ENCODE results near the gene ARHGEF3. TPM values are rescaled to one million over a fixed set of nuclear protein-coding genes. Genes with fewer than 3 reads are reported as not detected.

Gene ARHGEF3
- total RNA-seq, 4 donors from 2014 or later: 3.1 to 11.6 (median 5.7) TPM

GRCh38 chr3:56682462-56683121, 119.2 kb downstream of the ARHGEF3 start:
- intact Hi-C loops (cut with DNase I; ENCODE audit: low total_unique reads): loop anchor here (1.0 to 2.0 kb wide), 2 partner anchors 119 to 126 kb away; partner anchors contain the start of genes ARHGEF3 and CCDC66
- peak; percentile 85 for ATAC-seq
- H3K27me3 ChIP-seq: no peaks in the 10 kb centered on the region
- TF ChIP-seq POLR2A (IDR thresholded peaks at IDR 0.05): peak in 1 of 2 donors; percentile 28
- TF ChIP-seq, protein P1, sequence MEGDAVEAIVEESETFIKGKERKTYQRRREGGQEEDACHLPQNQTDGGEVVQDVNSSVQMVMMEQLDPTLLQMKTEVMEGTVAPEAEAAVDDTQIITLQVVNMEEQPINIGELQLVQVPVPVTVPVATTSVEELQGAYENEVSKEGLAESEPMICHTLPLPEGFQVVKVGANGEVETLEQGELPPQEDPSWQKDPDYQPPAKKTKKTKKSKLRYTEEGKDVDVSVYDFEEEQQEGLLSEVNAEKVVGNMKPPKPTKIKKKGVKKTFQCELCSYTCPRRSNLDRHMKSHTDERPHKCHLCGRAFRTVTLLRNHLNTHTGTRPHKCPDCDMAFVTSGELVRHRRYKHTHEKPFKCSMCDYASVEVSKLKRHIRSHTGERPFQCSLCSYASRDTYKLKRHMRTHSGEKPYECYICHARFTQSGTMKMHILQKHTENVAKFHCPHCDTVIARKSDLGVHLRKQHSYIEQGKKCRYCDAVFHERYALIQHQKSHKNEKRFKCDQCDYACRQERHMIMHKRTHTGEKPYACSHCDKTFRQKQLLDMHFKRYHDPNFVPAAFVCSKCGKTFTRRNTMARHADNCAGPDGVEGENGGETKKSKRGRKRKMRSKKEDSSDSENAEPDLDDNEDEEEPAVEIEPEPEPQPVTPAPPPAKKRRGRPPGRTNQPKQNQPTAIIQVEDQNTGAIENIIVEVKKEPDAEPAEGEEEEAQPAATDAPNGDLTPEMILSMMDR (IDR thresholded peaks at IDR 0.05 in 4 of 5, conservative IDR thresholded peaks at IDR 0.05 in 1 of 5): peak in 1 of 5 experiments; percentile 15
- in situ Hi-C loops (cut with MboI; ENCODE audit: low sequenced_read_pairs in 4 of 4): no loop called here
- peak overlapping the region; percentile 97 to 99 (median 98) for H3K27ac ChIP-seq
- peak; percentile 53 to 58 for DNase-seq
- peak overlapping the region; percentile 86 to 98 (median 94) for H3K4me3 ChIP-seq
- H3K36me3 ChIP-seq: no peaks in the 10 kb centered on the region
- peaks cover 13 to 14% of the 10 kb centered on the region in 2 donors for H3K4me1 ChIP-seq
- no peaks in the 10 kb centered on the region for H3K9me3 ChIP-seq

DNA sequence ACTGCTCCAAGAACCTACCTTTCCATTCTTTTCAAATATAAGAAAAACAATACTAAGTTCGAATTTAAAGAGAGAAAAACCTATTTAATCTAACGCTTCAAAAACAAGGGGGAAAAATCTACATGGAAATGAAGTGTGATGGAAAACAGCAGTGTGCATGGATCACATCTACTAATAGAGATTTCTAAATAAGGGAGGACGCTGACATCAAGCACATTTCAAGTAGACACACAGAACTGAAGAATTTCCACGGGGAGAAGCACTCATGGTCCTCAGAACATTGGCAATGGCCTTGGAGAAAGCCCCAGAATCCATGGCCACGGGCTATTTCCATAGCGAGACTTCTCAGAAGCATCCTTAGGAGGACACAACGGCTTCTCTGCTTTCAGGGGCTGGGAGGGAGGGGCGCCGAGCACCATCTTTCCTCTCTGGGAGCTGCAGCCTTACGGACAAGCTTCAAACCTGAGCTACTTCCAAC, 119.7 kb downstream of the ARHGEF3 start:
- intact Hi-C loops (cut with DNase I; ENCODE audit: low total_unique reads) (loop anchor here (2.0 kb wide), 1 partner anchor 125 kb away; the partner anchor contains the start of gene CCDC66), in situ Hi-C loops (cut with MboI; ENCODE audit: low sequenced_read_pairs in 4 of 4) (no loop called here)
- DNase-seq (no peak), ATAC-seq (no peak)
- H3K36me3 ChIP-seq: no peaks in the 10 kb centered on the region
- peaks cover 13 to 14% of the 10 kb centered on the region in 2 donors for H3K4me1 ChIP-seq
- no peaks in the 10 kb centered on the region for H3K9me3 ChIP-seq
- no peaks in the 10 kb centered on the region for H3K27me3 ChIP-seq
- TF ChIP-seq, protein P1 (IDR thresholded peaks at IDR 0.05 in 4 of 5, conservative IDR thresholded peaks at IDR 0.05 in 1 of 5): no peak
- peak overlapping the region; percentile 97 to 99 (median 98) for H3K27ac ChIP-seq
- peak overlapping the region; percentile 86 to 98 (median 94) for H3K4me3 ChIP-seq

- in situ Hi-C loops (cut with MboI; ENCODE audit: low sequenced_read_pairs in 4 of 4): no loop called here
- peaks cover 13 to 14% of the 10 kb centered on the region in 2 donors for H3K4me1 ChIP-seq
- DNase-seq (no peak), ATAC-seq (no peak)
- no peak overlapping the region for H3K4me3 ChIP-seq
- H3K9me3 ChIP-seq: no peaks in the 10 kb centered on the region
- H3K27ac ChIP-seq: no peak overlapping the region
- H3K27me3 ChIP-seq: no peaks in the 10 kb centered on the region
- TF ChIP-seq, protein P1 (IDR thresholded peaks at IDR 0.05 in 4 of 5, conservative IDR thresholded peaks at IDR 0.05 in 1 of 5): no peak
- no peak for TF ChIP-seq POLR2A (IDR thresholded peaks at IDR 0.05)
- no peaks in the 10 kb centered on the region for H3K36me3 ChIP-seq
- intact Hi-C loops (cut with DNase I; ENCODE audit: low total_unique reads): no loop called here
Measured at GRCh38 chr3:56680054-56680580, 121.6 kb downstream of the ARHGEF3 start.

Other genes with a start within 250 kb of the ARHGEF3 start
- gene CCDC66, start 244.8 kb downstream of the ARHGEF3 start, total RNA-seq: 10 to 100 TPM in 1 of 4 donors, 1 to 10 TPM in 3; 7.9 to 14.5 (median 9.3) TPM
- gene TASOR, start 118.7 kb downstream of the ARHGEF3 start, total RNA-seq: 10 to 100 TPM; 15.4 to 47.2 (median 31.8) TPM